ENCODE measurements around the gene MAP3K4. TPM values are rescaled to one million over a fixed set of nuclear protein-coding genes. Genes with fewer than 3 reads are reported as not detected.

Gene MAP3K4
- total and polyA plus RNA-seq, 2 of the 4 experiments (the other 2 are of a cell fraction) = 11.5 to 20.4 TPM

GRCh38 chr6:161153725-161154124 lies 162.2 kb downstream of the MAP3K4 start:
- dilution Hi-C loops (cut with HindIII; ENCODE audit: low sequenced_read_pairs, unreplicated experiment) (no loop called here), in situ Hi-C loops (cut with MboI; ENCODE audit: low sequenced_read_pairs) (no loop called here), intact Hi-C loops (cut with micrococcal nuclease) (loop anchor here (1.0 kb wide), 1 partner anchor 217 kb away; no protein-coding TSS in a partner anchor)
- Histone ChIP-seq H3K4me2 (ENCODE audit: low read depth, low read length) (no peak overlapping the region), H3K27ac (ENCODE audit: insufficient read depth, low read length) (no peak overlapping the region), H3K14ac (replicated peaks; ENCODE audit: low read depth, low read length) (no peak overlapping the region), H3K27me3 (ENCODE audit: control insufficient read depth, insufficient read depth, low read length) (no peaks in the 10 kb centered on the region), H4K91ac (ENCODE audit: insufficient read depth, low read depth, low read length) (no peak overlapping the region), H3K79me1 (ENCODE audit: low read depth in 1 of 2, low read length in 2 of 2) (no peaks in the 10 kb centered on the region), H2AK9ac (replicated peaks; ENCODE audit: low read depth, low read length, poor library complexity) (peak overlapping the region; percentile 49), H2BK5ac (ENCODE audit: low read depth, low read length, poor library complexity, severe bottlenecking) (no peak overlapping the region), H3K9me3 (ENCODE audit: control insufficient read depth, insufficient read depth, low read length) (no peaks in the 10 kb centered on the region), H4K5ac (ENCODE audit: low read depth, low read length) (no peak overlapping the region), H2BK120ac (ENCODE audit: low read depth, low read length) (no peak overlapping the region), H4K8ac (ENCODE audit: low read depth in 2 of 2, low read length in 2 of 2) (no peak overlapping the region), H3K36me3 (ENCODE audit: control insufficient read depth, insufficient read depth, low read length) (peaks cover 7% of the 10 kb centered on the region), H2BK20ac (ENCODE audit: low read depth, low read length) (no peak overlapping the region), H3K23ac (ENCODE audit: low read depth, low read length) (no peak overlapping the region), H3K9me1 (ENCODE audit: insufficient read depth, low read length) (no peaks in the 10 kb centered on the region), H3K18ac (ENCODE audit: low read depth, low read length) (no peak overlapping the region), H3K4me1 (ENCODE audit: control insufficient read depth, insufficient read depth, low read length) (no peaks in the 10 kb centered on the region), H2AK5ac (ENCODE audit: low read depth, low read length) (no peak overlapping the region), H2BK15ac (ENCODE audit: low read depth, low read length) (no peak overlapping the region), H3K9ac (ENCODE audit: low read depth, low read length) (no peak overlapping the region), H4K20me1 (ENCODE audit: insufficient read depth, low read length) (no peaks in the 10 kb centered on the region), H3K56ac (ENCODE audit: extremely low read depth, insufficient read depth, low read length) (no peak overlapping the region), H3K4me3 (ENCODE audit: insufficient read depth, low read depth, low read length) (no peak overlapping the region), H3K4ac (ENCODE audit: low read depth, low read length) (no peak overlapping the region), H2AFZ (replicated peaks; ENCODE audit: low read length, poor library complexity) (no peak overlapping the region)
- CTCF ChIA-PET = interaction anchor here (0.6 kb wide), 1 partner anchor 217 kb away, joined by 3 read pairs; no protein-coding TSS in a partner anchor
- no peak for ATAC-seq (ENCODE audit: low read depth)
- TF ChIP-seq CHD1 (IDR thresholded peaks at IDR 0.05; ENCODE audit: low read depth, low read length) = no peak
- TF ChIP-seq RAD21 (IDR thresholded peaks at IDR 0.05; ENCODE audit: low read length) = no peak
- TF ChIP-seq MXI1 (IDR thresholded peaks at IDR 0.05; ENCODE audit: borderline replicate concordance, low read depth, low read length) = no peak
- TF ChIP-seq CTCF (conservative IDR thresholded peaks at IDR 0.05; ENCODE audit: low read depth, low read length) = no peak
- no peak for TF ChIP-seq BHLHE40 (IDR thresholded peaks at IDR 0.05; ENCODE audit: low read depth, low read length)
- TF ChIP-seq SMC3 (IDR thresholded peaks at IDR 0.05; ENCODE audit: low read depth, low read length) = no peak
- no peak for TF ChIP-seq NFE2L2 (IDR thresholded peaks at IDR 0.05; ENCODE audit: low read depth, low read length)
- no peak for TF ChIP-seq ELK1 (IDR thresholded peaks at IDR 0.05; ENCODE audit: borderline replicate concordance, low read depth, low read length)
- no peak for TF ChIP-seq USF2 (IDR thresholded peaks at IDR 0.05; ENCODE audit: low read depth, low read length)
- no peak for TF ChIP-seq RCOR1 (IDR thresholded peaks at IDR 0.05; ENCODE audit: insufficient replicate concordance, low read length)
- no peak for DNase-seq
- BruUV-seq (replicated peaks) = no TSS peak
- POLR2A ChIA-PET (ENCODE audit: unreplicated experiment) = no interaction called here
- 100% methylated on average over 3 of the region's 10 CpGs; no CpG with 5 or more reads in 1 of the 2 experiments for WGBS, 2 experiments (ENCODE audit: extremely low coverage in 2 of 2, insufficient read length in 1 of 2)
